Testis (tissue), 2 donors: ENCODE measurements around the gene HES4.

ENCODE experiments used
- CTCF ChIP-seq, 3 experiments: fragments of 450-650 bp in 2 of 3; fragments of 200-600 bp in 1 of 3; sonication (generic) in 1 of 3; IDR thresholded peaks; one replicate each; pipeline ENCODE4 v1.5.1; 2016 to 2019; ENCODE audit warnings: antibody characterized with exemption in 3 of 3, mild to moderate bottlenecking in 2 of 3, moderate library complexity in 1 of 3
- POLR2A ChIP-seq: fragments of 450-650 bp; IDR thresholded peaks from one replicate; pipeline ENCODE4 v1.6.1; 2017; ENCODE audit warnings: antibody characterized with exemption, mild to moderate bottlenecking, moderate library complexity

- no peak for TF ChIP-seq CTCF (IDR thresholded peaks at IDR 0.05)
- TF ChIP-seq POLR2A: no peak
Observed at GRCh38 chr1:962381-963300, 37.3 kb downstream of the HES4 start.
